CD14-positive monocyte (primary cell): Measurements from ENCODE around the gene SNX9. TPM values are rescaled to one million over a fixed set of nuclear protein-coding genes. Genes with fewer than 3 reads are reported as not detected.

ENCODE experiments used
- DNase-seq, 3 donors: peaks; one replicate each; pipeline ENCODE4 v3.0.0-alpha.2; 2011 to 2022
- H2AFZ ChIP-seq: 2 replicates; pipeline ENCODE4 v1.6.0; 2012; ENCODE audit warnings: mild to moderate bottlenecking, low read depth, low read length, inconsistent platforms; ENCODE audit not compliant: insufficient read depth, poor library complexity, severe bottlenecking
- H3K27ac ChIP-seq, 2 donors: 1 replicate in 1 of 2; 2 replicates in 1 of 2; pipeline ENCODE4 v1.5.1; 2012 to 2013; ENCODE audit warnings: low read length in 2 of 2, control low read depth in 1 of 2, inconsistent platforms in 1 of 2, low read depth in 1 of 2, mild to moderate bottlenecking in 1 of 2
- H3K27me3 ChIP-seq, 2 donors: one replicate each; pipeline versions ENCODE4 v1.6.0 to v1.6.1; 2011 to 2013; ENCODE audit warnings: low read length in 2 of 2; ENCODE audit not compliant: control insufficient read depth in 2 of 2, insufficient read depth in 2 of 2
- H3K36me3 ChIP-seq, 2 donors: replicated peaks in 1 of 2; 1 replicate in 1 of 2; 2 replicates in 1 of 2; pipeline versions ENCODE4 v1.5.1 to v1.6.1; 2012 to 2013; ENCODE audit warnings: low read length in 2 of 2, control low read depth in 1 of 2, inconsistent platforms in 1 of 2, mild to moderate bottlenecking in 1 of 2; ENCODE audit not compliant: insufficient read depth in 2 of 2, control insufficient read depth in 1 of 2
- H3K4me1 ChIP-seq, 2 donors: 1 replicate in 1 of 2; 2 replicates in 1 of 2; pipeline versions ENCODE4 v1.5.1 to v1.6.1; 2012 to 2013; ENCODE audit warnings: low read length in 2 of 2, control low read depth in 1 of 2, inconsistent platforms in 1 of 2, mild to moderate bottlenecking in 1 of 2, moderate library complexity in 1 of 2; ENCODE audit not compliant: insufficient read depth in 2 of 2, control insufficient read depth in 1 of 2
- H3K4me2 ChIP-seq: replicated peaks from 2 replicates; pipeline ENCODE3; 2012; ENCODE audit warnings: low read length, moderate library complexity, mild to moderate bottlenecking; ENCODE audit not compliant: poor library complexity, severe bottlenecking; ENCODE audit errors: extremely low read depth
- H3K4me3 ChIP-seq, 3 experiments: fragments of 200-600 bp in 1 of 3; sonication (generic) in 1 of 3; replicated peaks in 1 of 3; 1 replicate in 2 of 3; 2 replicates in 1 of 3; pipeline ENCODE4 v1.5.1; 2011 to 2013; ENCODE audit warnings: low read length in 3 of 3, mild to moderate bottlenecking in 3 of 3, control low read depth in 2 of 3, low read depth in 2 of 3, inconsistent platforms in 1 of 3, moderate library complexity in 1 of 3
- H3K79me2 ChIP-seq: 2 replicates; pipeline ENCODE4 v1.6.0; 2012; ENCODE audit warnings: mild to moderate bottlenecking, control low read depth, inconsistent platforms, low read length, moderate library complexity; ENCODE audit not compliant: insufficient read depth
- H3K9ac ChIP-seq: 2 replicates; pipeline ENCODE4 v1.6.0; 2017; ENCODE audit warnings: low read length, mild to moderate bottlenecking; ENCODE audit not compliant: insufficient read depth, poor library complexity, severe bottlenecking
- H3K9me3 ChIP-seq, 2 donors: replicated peaks in 1 of 2; 1 replicate in 1 of 2; 2 replicates in 1 of 2; pipeline versions ENCODE4 v1.5.1 to v1.6.1; 2012 to 2013; ENCODE audit warnings: low read length in 2 of 2, control low read depth in 1 of 2; ENCODE audit not compliant: control insufficient read depth in 1 of 2, insufficient read depth in 1 of 2
- H4K20me1 ChIP-seq: 2 replicates; pipeline ENCODE4 v1.6.0; 2012; ENCODE audit warnings: mild to moderate bottlenecking, low read length, control low read depth, moderate library complexity; ENCODE audit not compliant: insufficient read depth
- H3K27ac Mint-ChIP-seq, 7 donors: one replicate each; pipeline ENCODE4 v1.8.0; 2020; ENCODE audit warnings: mild to moderate bottlenecking in 7 of 7, mixed read lengths in 7 of 7, moderate library complexity in 6 of 7, inconsistent platforms in 2 of 7
- H3K27me3 Mint-ChIP-seq, 3 donors: one replicate each; pipeline ENCODE4 v1.8.0; 2021 to 2022; ENCODE audit warnings: low read depth in 3 of 3, mild to moderate bottlenecking in 3 of 3, mixed read lengths in 3 of 3, moderate library complexity in 3 of 3, inconsistent platforms in 1 of 3
- H3K36me3 Mint-ChIP-seq, 2 donors: one replicate each; pipeline ENCODE4 v1.8.0; 2020; ENCODE audit warnings: mixed read lengths in 2 of 2, inconsistent platforms in 1 of 2, mild to moderate bottlenecking in 1 of 2
- H3K4me1 Mint-ChIP-seq: one replicate; pipeline ENCODE4 v1.8.0; 2020; ENCODE audit warnings: mild to moderate bottlenecking, mixed read lengths
- H3K4me3 Mint-ChIP-seq, 2 donors: one replicate each; pipeline ENCODE4 v1.8.0; 2020; ENCODE audit warnings: mild to moderate bottlenecking in 2 of 2, mixed read lengths in 2 of 2, moderate library complexity in 1 of 2
- H3K9me3 Mint-ChIP-seq, 7 donors: one replicate each; pipeline ENCODE4 v1.8.0; 2020 to 2022; ENCODE audit warnings: mixed read lengths in 7 of 7, mild to moderate bottlenecking in 6 of 7, moderate library complexity in 6 of 7, inconsistent platforms in 2 of 7
- WGBS: methylation state at CpG from one replicate; pipeline ENCODE4 v1.1.5; 2013; ENCODE audit warnings: missing lambda C conversion rate; ENCODE audit not compliant: insufficient coverage; 5-methylcytosine and 5-hydroxymethylcytosine counted together
- intact Hi-C, 2 donors: fragments of 100-400 bp; cut with micrococcal nuclease; formaldehyde crosslinking; loops; one replicate each; pipeline versions ENCODE4 v1.15.0 to v1.15.1; 2023
- polyA plus RNA-seq, 3 donors: library from polyadenylated mRNA; depleted of rRNA in 1 of 3; unstranded in 2 of 3; stranded (reverse) in 1 of 3; fragments of 300-500 nt in 2 of 3; fragments of >200 nt in 1 of 3; fragmentation: Illumina TruSeq in 2 of 3; gene quantifications; 1 replicate in 2 of 3; 2 replicates in 1 of 3; pipeline ENCODE4 v1.2.3, GENCODE V29; 2012 to 2021
- TF ChIP-seq, protein P1 (sequence below): fragments of 200-600 bp; IDR thresholded peaks from one replicate; pipeline ENCODE4 v1.8.0; 2022; ENCODE audit warnings: antibody characterized with exemption, mild to moderate bottlenecking

Gene SNX9
- polyA plus RNA-seq, 3 donors = 5.5 to 8.1 (median 7.2) TPM

DNA sequence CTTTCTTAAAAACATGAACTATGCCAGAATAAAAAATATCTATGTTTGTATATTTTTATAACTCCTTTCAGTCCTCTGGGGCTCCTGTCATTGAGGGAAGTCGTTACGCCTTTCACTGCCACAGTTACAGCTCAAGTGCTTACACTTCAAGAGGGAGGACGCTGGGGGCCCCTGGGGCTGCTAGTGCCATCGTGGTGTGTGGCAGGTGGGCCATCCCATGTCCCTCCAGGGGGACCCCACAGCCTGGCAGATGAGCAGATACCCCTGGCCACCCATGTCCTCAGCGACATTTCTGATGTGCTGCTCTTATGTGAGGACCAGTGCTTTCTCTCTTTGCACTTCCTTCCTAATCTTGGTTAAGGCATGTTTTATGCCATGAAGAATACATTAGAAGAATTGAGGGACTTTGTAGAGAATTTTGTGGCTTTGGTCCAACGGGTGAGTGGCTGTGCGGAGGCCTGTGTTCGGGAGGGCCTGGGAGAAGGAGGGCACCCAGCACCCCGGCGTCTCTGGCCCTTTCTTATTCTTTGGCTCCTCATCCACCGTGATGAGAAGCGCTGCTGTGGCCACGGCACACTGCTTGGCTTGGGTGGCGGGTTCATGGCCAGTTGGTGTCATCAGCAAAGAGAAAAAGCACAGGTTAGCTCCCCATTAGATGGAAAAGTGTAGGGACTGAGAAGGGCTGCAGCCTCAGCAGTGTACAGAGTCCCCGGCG lies 120.4 kb downstream of the SNX9 start:
- DNase-seq = no peak
- H3K4me1 Mint-ChIP-seq = no peaks in the 10 kb centered on the region
- no peak overlapping the region for H3K4me2 ChIP-seq
- H3K4me3 Mint-ChIP-seq = no peak overlapping the region
- H3K9ac ChIP-seq = no peak overlapping the region
- H3K79me2 ChIP-seq = no peaks in the 10 kb centered on the region
- peaks cover 54 to 66% of the 10 kb centered on the region in 2 donors for H3K36me3 Mint-ChIP-seq
- peaks cover 0 to 1% (median 0%) of the 10 kb centered on the region in 3 donors for H3K27me3 Mint-ChIP-seq
- WGBS = 100% methylated on average over 8 of the region's 16 CpGs
- intact Hi-C loops = no loop called here
- H3K27ac Mint-ChIP-seq = no peak overlapping the region
- TF ChIP-seq, protein P1, sequence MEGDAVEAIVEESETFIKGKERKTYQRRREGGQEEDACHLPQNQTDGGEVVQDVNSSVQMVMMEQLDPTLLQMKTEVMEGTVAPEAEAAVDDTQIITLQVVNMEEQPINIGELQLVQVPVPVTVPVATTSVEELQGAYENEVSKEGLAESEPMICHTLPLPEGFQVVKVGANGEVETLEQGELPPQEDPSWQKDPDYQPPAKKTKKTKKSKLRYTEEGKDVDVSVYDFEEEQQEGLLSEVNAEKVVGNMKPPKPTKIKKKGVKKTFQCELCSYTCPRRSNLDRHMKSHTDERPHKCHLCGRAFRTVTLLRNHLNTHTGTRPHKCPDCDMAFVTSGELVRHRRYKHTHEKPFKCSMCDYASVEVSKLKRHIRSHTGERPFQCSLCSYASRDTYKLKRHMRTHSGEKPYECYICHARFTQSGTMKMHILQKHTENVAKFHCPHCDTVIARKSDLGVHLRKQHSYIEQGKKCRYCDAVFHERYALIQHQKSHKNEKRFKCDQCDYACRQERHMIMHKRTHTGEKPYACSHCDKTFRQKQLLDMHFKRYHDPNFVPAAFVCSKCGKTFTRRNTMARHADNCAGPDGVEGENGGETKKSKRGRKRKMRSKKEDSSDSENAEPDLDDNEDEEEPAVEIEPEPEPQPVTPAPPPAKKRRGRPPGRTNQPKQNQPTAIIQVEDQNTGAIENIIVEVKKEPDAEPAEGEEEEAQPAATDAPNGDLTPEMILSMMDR = no peak
- H3K9me3 ChIP-seq = no peaks in the 10 kb centered on the region
- H3K36me3 ChIP-seq = peaks cover 21 to 68% of the 10 kb centered on the region in 2 donors
- no peaks in the 10 kb centered on the region for H3K27me3 ChIP-seq
- H3K27ac ChIP-seq = no peak overlapping the region
- no peak overlapping the region for H2AFZ ChIP-seq
- H3K4me1 ChIP-seq = no peaks in the 10 kb centered on the region
- H4K20me1 ChIP-seq = no peaks in the 10 kb centered on the region
- no peak overlapping the region for H3K4me3 ChIP-seq
- no peaks in the 10 kb centered on the region for H3K9me3 Mint-ChIP-seq

DNA sequence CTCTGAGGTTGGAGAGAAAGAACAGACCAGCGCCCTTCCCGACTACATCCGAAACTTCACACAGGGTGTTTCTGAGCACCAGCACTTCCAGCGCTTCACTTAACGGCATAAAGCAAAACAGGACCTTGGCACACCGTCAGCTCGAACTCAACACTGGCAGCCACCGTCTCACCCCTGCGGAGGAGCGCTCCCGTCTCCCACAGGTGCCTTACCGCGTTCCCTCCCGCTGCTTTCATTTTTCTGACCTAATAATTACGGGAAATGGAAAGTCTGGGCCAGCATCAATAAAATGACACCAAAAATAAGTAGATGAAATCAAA lies 120.9 kb downstream of the SNX9 start:
- H3K9me3 Mint-ChIP-seq = peaks cover 0 to 1% (median 0%) of the 10 kb centered on the region in 7 donors
- TF ChIP-seq, protein P1 = no peak
- WGBS = 95% methylated on average over 11 of the region's 15 CpGs
- Histone ChIP-seq H3K4me3 (no peak overlapping the region), H3K9me3 (no peaks in the 10 kb centered on the region), H3K4me1 (no peaks in the 10 kb centered on the region), H3K9ac (no peak overlapping the region), H3K79me2 (no peaks in the 10 kb centered on the region), H3K27ac (no peak overlapping the region), H2AFZ (no peak overlapping the region), H3K36me3 (peaks cover 17 to 63% of the 10 kb centered on the region in 2 donors), H3K4me2 (no peak overlapping the region), H4K20me1 (no peaks in the 10 kb centered on the region), H3K27me3 (no peaks in the 10 kb centered on the region)
- intact Hi-C loops = no loop called here
- no peak overlapping the region for H3K4me3 Mint-ChIP-seq
- peaks cover 50 to 61% of the 10 kb centered on the region in 2 donors for H3K36me3 Mint-ChIP-seq
- no peak overlapping the region for H3K27ac Mint-ChIP-seq
- DNase-seq = no peak
- H3K27me3 Mint-ChIP-seq = peaks cover 0 to 1% (median 0%) of the 10 kb centered on the region in 3 donors
- H3K4me1 Mint-ChIP-seq = no peaks in the 10 kb centered on the region
